NB4 (cell line): ENCODE data around the gene MS4A2.

Source experiments
- TF ChIP-seq, protein P1 (sequence below): IDR thresholded peaks from 2 replicates; pipeline ENCODE4 v1.6.1; 2011; ENCODE audit warnings: low read depth, low read length
- TF ChIP-seq, protein P2 (sequence below): IDR thresholded peaks from one replicate; pipeline ENCODE4 v1.5.1; 2012; ENCODE audit warnings: low read depth, low read length

- TF ChIP-seq, protein P1, sequence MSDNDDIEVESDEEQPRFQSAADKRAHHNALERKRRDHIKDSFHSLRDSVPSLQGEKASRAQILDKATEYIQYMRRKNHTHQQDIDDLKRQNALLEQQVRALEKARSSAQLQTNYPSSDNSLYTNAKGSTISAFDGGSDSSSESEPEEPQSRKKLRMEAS = no peak
- TF ChIP-seq, protein P2, sequence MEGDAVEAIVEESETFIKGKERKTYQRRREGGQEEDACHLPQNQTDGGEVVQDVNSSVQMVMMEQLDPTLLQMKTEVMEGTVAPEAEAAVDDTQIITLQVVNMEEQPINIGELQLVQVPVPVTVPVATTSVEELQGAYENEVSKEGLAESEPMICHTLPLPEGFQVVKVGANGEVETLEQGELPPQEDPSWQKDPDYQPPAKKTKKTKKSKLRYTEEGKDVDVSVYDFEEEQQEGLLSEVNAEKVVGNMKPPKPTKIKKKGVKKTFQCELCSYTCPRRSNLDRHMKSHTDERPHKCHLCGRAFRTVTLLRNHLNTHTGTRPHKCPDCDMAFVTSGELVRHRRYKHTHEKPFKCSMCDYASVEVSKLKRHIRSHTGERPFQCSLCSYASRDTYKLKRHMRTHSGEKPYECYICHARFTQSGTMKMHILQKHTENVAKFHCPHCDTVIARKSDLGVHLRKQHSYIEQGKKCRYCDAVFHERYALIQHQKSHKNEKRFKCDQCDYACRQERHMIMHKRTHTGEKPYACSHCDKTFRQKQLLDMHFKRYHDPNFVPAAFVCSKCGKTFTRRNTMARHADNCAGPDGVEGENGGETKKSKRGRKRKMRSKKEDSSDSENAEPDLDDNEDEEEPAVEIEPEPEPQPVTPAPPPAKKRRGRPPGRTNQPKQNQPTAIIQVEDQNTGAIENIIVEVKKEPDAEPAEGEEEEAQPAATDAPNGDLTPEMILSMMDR = no peak
Observed at GRCh38 chr11:60059521-60060240, 28.8 kb upstream of the MS4A2 start.
